NOMO-1 treated with dmso at 0.1 percent for 144 hours (cell line): Measurements from ENCODE around the gene GAK.

ENCODE experiments used
- DNase-seq: peaks from one replicate; lab custom pipeline; 2025; ENCODE audit not compliant: unreplicated experiment; lab: John Stamatoyannopoulos, UW

GAK gene

DNA sequence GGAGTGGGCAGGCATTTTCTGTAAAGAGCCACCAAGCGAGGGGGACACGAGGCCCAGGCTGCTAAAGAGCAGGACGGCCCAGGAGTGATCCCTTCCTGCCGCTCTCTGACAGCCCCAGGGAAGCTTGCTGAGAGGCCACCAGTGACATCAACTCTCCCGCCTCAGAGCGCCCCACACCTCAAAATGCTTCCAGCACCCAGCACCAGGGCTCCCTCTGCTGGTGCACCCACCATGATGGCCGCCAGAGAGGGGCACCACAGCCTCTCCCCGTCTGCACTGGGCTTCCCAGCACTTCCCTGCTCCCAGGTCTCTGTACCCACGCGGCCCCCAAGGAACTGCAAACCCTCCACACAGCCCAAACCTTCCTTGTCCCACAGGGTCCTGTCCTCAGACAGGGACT is 40.4 kb downstream of the GAK start:
- DNase-seq, result no peak

- DNase-seq, result no peak
Observed at GRCh38 chr4:890036-890695, 42.0 kb downstream of the GAK start.

DNA sequence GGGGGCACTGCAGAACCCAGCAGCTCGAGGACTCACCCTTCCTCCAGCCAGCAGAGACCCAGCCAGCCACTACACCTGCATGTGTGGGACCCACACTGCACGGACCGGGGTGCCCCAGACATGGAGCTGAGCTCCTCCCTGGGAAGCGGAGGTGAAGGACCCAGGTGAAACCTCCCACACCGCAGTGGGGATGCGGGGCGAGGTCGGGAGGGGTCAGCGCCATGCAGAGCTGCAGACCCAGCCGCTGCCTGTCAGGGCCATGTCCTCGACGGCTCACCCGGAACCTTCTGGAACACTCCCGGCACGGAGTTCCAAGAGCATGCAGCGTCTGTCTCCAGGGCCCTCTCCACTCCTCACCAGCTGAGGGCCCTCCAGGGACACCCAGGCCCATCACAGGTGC is 42.6 kb downstream of the GAK start:
- DNase-seq, result no peak

- DNase-seq, result no peak
Observed at GRCh38 chr4:888029-888428, 44.1 kb downstream of the GAK start.

DNA sequence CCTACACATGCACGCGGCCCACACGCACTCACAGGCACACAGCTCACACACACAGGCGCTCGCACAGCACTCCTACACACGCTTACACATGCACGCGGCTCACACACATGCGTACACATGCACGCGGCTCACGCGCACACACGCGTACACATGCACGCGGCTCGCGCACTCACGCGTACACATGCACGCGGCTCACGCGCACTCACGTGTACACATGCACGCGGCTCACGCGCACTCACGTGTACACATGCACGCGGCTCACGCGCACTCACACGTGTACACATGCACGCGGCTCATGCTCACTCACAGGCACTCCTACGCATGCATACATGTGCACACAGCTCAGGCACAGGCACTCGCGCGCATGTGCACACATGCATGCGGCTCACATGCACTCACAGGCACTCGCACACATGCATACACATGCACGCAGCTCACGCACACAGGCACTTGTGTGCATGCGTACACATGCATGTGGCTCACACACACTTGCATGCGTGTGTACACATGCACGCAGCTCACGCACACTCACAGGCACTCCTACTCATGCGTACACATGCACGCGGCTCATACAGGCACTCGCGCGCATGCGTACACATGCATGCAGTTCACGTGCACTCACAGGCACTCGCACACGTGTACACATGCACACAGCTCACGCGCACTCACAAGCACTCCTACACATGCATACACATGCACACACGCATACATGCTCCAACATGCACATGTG is 44.9 kb downstream of the GAK start:
- no peak for DNase-seq

GRCh38 chr4:886244-886643 is 45.9 kb downstream of the GAK start:
- no peak for DNase-seq

DNA sequence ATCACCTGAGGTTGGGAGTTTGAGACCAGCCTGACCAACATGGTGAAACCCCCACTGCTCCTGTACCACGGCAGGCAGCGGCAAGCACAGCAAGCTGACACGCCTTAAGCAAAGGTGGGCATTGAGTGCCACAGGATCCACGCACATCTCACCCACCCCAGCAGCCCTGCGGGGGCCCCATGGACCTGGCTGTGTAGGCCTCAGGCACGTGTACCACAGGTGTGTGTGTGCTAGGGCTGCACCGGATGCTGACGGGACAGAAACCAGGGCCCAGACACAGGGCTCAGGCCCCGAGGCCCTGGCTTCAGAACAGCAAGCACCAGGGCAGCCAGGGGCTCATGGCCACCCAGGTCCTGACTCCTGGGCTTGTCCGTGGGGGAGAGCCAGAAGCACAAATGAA is 46.8 kb downstream of the GAK start:
- DNase-seq, result no peak

- DNase-seq, result no peak
Observed at GRCh38 chr4:884896-885295, 47.2 kb downstream of the GAK start.

- no peak for DNase-seq
Observed at GRCh38 chr4:884259-884658, 47.9 kb downstream of the GAK start.

DNA sequence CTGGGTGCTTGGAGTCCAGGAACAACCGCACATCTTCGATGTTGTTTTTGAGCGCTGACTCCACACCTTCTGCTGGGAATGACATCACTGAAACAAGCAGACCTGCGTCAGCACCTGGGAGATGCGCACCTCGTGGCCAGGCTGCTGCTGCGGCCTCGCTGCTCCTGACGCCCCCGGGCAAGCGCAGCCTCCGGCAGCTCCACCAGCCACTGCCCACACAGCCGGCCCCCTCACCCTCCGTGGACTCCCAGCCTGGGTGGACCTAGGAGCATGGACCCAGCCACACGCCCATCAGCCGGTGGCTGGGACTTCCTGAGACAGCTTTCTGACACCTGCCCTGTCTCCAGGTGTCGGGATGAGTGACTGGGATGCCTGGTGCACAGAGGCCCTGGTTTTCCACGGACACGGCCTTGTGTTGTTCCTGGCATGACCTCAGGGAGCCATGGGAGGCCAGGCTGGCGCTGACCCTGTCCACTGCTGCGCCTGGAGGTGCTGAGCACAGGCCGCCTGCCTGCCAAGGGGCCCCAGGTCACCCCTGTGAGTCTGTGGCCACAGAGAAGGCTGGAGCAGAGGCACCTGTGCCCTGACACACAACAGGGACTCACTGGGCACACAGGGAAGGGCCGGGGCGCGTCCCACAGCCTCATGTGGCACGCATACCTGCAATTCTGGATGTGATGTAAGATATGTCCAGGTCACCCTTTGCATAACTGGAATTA is 48.6 kb downstream of the GAK start:
- DNase-seq, result no peak

DNA sequence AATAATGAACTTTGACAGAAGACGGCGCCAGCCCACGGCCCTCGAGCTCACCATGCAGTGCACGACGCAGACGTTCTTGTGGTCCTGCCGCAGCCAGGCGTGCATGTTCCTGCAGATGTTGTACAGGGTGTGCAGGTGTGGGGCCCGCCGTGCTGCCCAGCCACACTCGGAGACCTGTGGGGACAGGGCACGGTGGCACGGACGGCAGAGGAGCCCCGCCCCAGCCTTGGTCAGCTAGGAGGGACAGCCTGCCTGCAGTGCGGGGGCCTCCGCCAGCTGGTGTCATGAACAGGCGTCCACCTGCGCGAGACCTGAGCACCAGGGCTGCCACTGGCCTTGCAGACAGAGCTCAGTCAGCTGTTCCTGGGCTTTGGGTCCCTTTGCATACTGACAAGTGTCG is 49.5 kb downstream of the GAK start:
- no peak for DNase-seq

DNA sequence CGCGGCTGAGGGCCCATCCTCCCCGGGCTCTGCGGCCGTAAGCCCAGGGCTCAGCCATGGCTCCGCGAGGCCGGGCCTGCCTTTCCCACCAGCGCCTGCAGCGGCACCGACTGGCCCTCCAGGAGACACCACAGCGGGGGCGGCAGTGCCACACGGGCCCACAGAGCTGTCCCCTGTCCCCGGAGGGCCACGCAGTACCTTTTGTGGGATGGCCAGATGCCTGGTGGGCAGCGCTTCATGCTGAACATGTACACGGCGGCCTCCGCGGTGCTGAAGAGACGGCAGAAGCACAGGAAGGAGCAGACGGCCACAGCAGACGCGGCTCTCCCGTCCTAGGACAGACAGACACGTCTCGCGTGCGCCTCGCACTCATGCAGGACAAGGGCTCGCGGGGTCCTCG is 50.4 kb downstream of the GAK start:
- no peak for DNase-seq

DNA sequence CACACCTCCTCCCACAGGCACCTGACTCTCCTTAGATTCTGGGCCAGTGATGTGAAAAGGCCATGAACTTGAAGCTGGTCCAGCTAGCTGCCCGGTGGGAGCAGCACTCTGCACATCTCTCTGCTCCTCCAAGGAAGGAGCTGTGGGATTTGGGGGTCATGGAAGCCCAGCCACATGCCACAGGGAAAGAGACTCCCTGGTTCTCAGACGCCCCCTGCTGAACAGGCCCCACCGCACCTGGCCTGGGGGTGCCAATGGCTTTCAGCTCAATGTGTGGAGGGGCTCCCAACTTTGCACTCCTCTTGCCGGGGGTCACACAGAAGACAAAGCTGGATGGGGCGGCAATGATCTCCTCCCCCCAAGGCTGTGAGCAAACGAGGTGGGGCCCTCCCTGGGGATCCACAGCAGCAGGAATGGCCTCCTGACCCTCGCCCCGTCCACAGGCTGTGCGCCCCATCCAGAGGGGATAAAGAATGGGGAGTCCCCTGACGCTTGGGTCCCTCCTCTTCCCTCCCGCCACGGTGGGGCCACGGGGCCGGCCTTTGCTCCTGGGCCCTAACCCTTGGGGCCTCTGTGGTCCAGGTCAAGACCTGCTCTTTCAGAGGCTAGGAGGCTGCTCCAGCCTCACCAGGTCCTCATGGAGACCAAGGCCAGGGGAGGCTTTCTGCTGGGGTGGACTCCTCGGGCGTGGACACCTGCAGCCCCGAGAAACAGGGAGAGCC is 51.3 kb downstream of the GAK start:
- no peak for DNase-seq

DNA sequence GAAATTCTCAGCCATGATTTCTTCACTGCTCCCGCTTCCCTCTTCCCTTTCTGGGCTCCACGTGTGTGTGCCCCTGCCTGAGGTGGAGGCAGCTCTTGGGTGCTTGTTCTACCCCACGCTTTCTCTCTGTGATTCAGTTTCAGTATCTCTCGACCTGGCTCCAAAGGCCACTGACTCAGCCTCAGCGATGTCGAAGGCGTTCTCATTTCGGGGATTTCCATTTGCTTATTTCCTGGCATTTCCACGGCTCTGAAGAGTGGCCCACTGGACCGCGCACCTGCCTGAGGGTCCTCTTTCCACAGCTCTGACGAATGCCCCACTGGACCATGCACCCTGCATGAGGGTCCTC is 52.4 kb downstream of the GAK start:
- no peak for DNase-seq

GRCh38 chr4:878796-879728 is 53.1 kb downstream of the GAK start:
- DNase-seq, result no peak

DNA sequence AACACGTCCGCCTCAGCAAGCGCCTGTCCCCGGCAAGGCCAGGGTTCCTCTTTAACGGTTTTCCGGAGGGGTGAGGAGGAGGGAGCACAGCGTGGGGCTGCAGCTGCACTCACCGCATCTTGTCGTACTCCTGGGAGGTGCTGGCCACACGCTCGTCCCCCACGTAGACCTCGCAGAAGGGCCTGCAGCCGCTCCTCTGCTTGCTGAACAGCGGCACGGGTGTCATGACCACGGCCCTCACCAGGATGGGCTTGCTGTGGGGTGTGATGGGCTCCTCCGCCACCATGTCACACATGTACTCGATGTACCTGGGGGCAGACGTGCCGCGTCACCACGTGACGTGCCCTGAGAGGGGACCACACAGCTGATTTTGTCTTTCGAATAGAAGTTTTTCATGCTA is 54.6 kb downstream of the GAK start:
- DNase-seq, result no peak

DNA sequence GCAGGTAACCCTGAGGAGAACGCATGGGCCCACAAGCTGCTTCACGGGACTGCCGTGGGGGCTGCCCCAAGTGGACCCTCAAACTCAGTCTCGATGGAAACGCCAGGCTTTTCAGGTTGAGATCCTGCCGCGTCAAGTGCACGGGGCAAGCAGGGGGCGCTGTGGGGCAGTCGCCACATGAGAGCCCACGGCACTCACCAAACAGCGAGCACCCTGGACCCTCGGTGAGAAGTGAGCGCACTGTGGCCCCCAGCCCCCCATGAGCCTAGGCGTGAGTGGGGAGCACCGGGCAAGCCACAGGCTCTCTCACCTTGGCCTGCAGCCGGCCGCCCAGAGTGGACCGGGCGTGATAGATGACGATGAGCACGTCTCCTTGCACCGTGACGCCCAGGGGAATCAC is 55.3 kb downstream of the GAK start:
- no peak for DNase-seq

- DNase-seq, result no peak
Observed at GRCh38 chr4:875818-876423, 56.2 kb downstream of the GAK start.

DNA sequence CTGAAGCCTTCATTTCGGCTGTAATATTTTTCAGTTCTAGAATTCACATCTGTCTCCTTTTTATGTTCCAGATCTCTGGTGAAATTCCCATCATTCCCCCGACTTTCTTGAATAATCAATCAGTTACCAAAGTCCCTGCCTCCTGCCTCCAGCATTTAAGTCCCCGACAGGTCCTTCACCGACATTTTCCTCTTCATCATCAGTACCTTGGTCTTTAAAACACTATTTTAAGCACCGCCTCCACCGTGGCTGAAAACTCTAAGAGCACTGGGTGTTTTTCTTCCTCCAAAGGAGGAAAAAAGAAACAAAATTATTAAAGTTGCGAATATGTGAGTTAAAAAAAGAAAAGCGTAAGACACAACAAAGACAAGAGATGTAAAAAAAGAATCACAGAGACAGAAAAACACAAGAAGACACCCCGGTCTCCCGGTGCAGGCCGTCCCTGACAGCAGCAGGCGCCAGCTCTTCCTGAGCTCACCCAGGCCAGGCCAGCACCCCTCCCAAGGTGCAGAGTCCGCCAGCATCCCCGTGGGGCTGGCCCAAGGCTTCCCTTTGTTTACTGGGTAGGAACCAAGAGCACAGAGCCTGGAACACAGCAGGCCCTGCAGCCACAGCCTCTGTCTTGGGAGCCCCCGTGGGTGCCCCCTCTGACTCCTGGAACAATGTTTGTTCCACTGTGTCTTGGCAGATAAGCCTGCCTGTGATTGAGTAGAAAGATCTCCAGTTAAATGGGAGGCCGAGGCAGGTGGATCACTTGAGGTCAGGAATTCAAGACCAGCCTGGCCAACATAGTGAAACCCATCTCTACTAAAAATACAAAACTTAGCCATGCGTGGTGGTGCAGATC is 56.9 kb downstream of the GAK start:
- no peak for DNase-seq
